ENCODE data around the gene TPGS1. TPM values are rescaled to one million over a fixed set of nuclear protein-coding genes. Genes with fewer than 3 reads are reported as not detected.

Gene TPGS1
- total RNA-seq, 6 experiments from 2014 or later = 20.2 to 24.7 (median 21.1) TPM

DNA sequence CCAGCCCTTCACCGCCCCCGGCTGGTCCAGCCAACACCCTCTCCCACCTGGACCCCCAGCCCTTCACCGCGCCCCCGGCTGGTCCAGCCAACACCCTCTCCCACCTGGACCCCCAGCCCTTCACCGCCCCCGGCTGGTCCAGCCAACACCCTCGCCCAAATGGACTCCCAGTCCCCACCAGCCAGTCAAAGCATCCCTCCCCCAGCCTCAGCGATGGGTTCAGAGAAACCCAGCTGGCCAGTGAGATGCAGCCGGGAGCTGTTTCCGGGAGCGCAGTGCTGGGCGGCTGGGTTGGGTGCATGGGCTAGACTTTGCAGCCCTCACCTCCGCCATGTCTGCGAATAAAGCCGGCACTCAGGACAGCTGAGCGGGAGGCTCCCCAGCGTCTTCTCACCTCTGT lies 17.7 kb downstream of the TPGS1 start:
- Mint-ChIP-seq H3K36me3 (ENCODE audit: low read depth) (peaks cover 9% of the 10 kb centered on the region), H3K4me1 (ENCODE audit: low read depth) (no peaks in the 10 kb centered on the region), H3K27me3 (ENCODE audit: insufficient read depth) (peaks cover 1% of the 10 kb centered on the region; the same call in 1 of the 2 replicates), H3K27ac (no peak overlapping the region), H3K4me3 (no peak overlapping the region), H3K9me3 (no peaks in the 10 kb centered on the region; the same call in 1 of the 2 replicates)
- no peak for DNase-seq
- TF ChIP-seq, protein P1, sequence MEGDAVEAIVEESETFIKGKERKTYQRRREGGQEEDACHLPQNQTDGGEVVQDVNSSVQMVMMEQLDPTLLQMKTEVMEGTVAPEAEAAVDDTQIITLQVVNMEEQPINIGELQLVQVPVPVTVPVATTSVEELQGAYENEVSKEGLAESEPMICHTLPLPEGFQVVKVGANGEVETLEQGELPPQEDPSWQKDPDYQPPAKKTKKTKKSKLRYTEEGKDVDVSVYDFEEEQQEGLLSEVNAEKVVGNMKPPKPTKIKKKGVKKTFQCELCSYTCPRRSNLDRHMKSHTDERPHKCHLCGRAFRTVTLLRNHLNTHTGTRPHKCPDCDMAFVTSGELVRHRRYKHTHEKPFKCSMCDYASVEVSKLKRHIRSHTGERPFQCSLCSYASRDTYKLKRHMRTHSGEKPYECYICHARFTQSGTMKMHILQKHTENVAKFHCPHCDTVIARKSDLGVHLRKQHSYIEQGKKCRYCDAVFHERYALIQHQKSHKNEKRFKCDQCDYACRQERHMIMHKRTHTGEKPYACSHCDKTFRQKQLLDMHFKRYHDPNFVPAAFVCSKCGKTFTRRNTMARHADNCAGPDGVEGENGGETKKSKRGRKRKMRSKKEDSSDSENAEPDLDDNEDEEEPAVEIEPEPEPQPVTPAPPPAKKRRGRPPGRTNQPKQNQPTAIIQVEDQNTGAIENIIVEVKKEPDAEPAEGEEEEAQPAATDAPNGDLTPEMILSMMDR (IDR thresholded peaks at IDR 0.05) = no peak

DNA sequence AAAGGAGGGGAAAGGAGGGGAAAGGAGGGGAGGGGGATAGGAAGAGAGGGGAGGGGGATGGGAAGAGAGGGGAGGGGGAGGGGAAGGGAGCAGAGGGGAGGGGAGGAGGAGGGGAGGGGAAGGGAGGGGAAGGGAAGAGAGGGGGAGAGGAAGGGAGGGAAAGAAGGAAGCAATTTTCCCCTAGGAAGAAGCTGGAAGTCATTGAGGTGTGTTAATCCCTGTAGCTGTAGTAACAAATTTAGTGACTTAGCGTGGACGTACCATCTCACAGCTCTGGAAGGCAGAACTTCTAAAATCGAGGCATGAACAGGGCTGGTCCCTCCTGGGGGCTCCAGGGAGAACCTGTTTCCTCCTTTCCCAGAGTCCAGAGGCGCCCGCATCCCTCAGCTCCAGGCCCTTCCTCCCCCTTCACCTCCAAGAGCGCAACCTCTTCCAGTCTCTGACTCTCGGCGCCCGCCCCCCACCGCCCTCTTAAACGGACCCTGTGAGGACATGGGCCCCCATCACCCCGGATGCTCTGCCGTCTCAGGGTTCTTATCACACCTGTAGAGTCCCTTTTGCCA lies 18.6 kb downstream of the TPGS1 start:
- H3K4me3 Mint-ChIP-seq = no peak overlapping the region
- no peaks in the 10 kb centered on the region; the same call in 1 of the 2 replicates for H3K9me3 Mint-ChIP-seq
- peaks cover 6% of the 10 kb centered on the region for H3K36me3 Mint-ChIP-seq (ENCODE audit: low read depth)
- TF ChIP-seq, protein P1 (IDR thresholded peaks at IDR 0.05) = no peak
- peaks cover 1% of the 10 kb centered on the region; the same call in 1 of the 2 replicates for H3K27me3 Mint-ChIP-seq (ENCODE audit: insufficient read depth)
- H3K4me1 Mint-ChIP-seq (ENCODE audit: low read depth) = no peaks in the 10 kb centered on the region
- no peak for DNase-seq
- H3K27ac Mint-ChIP-seq = no peak overlapping the region

DNA sequence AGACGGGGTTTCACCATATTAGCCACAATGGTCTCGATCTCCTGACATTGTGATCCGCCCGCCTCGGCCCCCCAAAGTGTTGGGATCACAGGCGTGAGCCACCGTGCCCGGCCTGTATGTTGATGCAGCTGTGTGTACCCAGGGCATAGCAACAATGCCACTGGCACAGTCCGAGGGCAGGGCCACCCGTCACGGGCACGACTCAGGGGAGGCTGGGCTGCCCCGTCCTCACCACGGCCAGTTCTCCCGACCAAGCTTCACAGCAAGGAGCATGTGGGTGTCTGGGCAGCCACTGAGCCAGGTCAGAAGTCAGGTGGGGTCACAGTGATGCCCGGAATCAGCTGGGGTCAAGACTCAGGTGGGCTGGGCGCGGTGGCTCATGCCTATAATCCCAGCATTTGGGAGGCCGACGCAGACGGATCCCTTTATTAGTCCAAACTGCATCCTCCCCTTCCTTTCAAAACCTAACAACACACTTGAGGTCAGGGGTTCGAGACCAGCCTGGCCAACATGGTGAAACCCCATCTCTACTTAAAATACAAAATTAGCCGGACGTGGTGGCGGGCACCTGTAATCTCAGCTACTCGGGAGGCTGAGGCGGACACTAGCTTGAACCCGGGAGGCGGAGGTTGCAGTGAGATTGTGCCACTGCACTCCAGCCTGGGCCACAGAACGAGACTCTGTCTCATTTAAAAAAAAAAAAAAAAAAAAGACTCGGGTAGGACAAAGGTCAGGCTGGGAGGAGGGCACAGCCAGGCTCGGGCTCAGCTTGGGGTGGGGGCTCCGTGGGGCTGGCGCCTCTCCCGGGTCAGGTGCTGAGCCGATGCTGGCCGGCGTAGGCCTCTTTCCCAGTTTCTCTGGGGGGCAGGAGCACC lies 23.1 kb downstream of the TPGS1 start:
- peaks cover 15% of the 10 kb centered on the region for H3K4me1 Mint-ChIP-seq (ENCODE audit: low read depth)
- peak overlapping the region; percentile 54; the same call in 1 of the 2 replicates for H3K27ac Mint-ChIP-seq
- TF ChIP-seq, protein P1 (IDR thresholded peaks at IDR 0.05) = no peak
- no peaks in the 10 kb centered on the region for H3K9me3 Mint-ChIP-seq
- no peaks in the 10 kb centered on the region for H3K36me3 Mint-ChIP-seq (ENCODE audit: low read depth)
- no peak for DNase-seq
- peaks cover 1% of the 10 kb centered on the region; the same call in 1 of the 2 replicates for H3K27me3 Mint-ChIP-seq (ENCODE audit: insufficient read depth)
- peak overlapping the region; percentile 82 for H3K4me3 Mint-ChIP-seq

DNA sequence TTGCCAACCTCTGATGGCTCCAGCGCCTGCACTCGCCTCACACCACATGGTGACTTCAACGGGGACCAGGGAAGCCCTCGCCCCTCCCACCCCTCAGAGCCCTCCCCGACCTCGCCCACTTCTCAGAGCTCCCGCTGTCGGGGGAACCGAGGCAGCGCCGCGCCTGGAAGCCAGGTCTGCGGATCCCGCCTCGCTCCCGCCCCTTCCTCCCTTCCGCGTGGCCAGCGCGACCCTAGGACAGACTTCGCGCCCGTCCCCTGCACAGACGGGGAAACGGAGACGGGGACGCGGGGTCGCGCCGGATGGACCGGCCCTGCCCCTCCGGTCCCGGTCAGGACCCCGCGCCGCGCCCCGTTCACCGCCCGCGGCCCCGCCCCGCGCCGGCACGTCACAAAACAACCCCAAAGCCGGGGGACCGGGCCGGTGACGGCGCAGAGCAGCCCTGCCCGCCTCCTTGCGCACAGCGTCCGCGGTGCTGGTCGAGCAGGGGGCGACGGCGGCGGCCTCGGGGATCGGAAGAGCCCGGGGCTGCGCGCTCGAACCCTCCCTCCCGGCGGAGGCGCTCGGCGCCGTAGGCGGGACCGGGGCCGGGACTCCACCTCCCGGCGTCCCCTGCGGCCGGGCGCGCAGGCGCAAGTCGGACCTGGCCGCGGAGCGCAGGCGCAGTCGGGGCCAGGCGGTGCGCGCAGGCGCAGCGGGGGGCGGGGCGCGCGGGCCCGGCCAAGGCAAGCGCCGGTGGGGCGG lies 23.9 kb downstream of the TPGS1 start:
- peak; percentile 54 for DNase-seq
- peaks cover 1% of the 10 kb centered on the region; the same call in 1 of the 2 replicates for H3K27me3 Mint-ChIP-seq (ENCODE audit: insufficient read depth)
- peak overlapping the region; percentile 82 for H3K4me3 Mint-ChIP-seq
- no peaks in the 10 kb centered on the region for H3K36me3 Mint-ChIP-seq (ENCODE audit: low read depth)
- H3K27ac Mint-ChIP-seq = peak overlapping the region; percentile 54
- H3K9me3 Mint-ChIP-seq = no peaks in the 10 kb centered on the region
- TF ChIP-seq, protein P1 (IDR thresholded peaks at IDR 0.05) = peak; percentile 20; the same call in 1 of the 2 replicates
- H3K4me1 Mint-ChIP-seq (ENCODE audit: low read depth) = peaks cover 15% of the 10 kb centered on the region

DNA sequence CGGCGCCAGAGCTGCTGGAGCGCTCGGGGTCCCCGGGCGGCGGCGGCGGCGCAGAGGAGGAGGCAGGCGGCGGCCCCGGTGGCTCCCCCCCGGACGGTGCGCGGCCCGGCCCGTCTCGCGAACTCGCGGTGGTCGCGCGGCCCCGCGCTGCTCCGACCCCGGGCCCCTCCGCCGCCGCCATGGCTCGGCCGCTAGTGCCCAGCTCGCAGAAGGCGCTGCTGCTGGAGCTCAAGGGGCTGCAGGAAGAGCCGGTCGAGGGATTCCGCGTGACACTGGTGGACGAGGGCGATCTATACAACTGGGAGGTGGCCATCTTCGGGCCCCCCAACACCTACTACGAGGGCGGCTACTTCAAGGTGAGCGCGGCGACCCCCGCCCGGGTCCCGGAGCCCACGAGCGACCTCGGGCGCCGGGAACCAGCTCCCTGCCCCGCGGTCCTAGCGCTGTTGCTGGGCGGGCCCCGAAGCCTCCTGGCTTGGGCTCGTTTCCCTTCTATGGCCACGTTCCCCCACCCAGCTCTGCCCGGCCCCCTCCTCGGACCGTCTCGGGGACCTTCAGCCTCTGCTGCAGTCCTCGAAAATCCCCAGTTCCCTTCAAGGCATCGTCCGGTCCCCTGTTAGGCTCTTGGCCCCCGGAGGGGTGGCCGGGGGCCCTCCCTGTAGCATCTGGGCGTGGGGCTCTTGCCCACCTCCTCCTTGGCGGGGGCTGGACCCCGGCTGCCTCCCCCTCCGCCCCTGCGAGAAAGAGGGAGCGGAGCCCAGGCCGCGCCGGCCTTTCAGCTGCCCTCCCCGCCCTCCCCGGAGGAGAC lies 24.7 kb downstream of the TPGS1 start, which contains the start of gene CDC34:
Gene CDC34 (plus strand): TSS at position 8 of the 808 bp plus-strand sequence. CDS start 172 bp downstream, at position 180.
- Mint-ChIP-seq H3K9me3 (no peaks in the 10 kb centered on the region), H3K27me3 (ENCODE audit: insufficient read depth) (no peaks in the 10 kb centered on the region; the same call in 1 of the 2 replicates), H3K36me3 (ENCODE audit: low read depth) (no peaks in the 10 kb centered on the region), H3K4me1 (ENCODE audit: low read depth) (peaks cover 15% of the 10 kb centered on the region), H3K4me3 (peak within 1 kb of the TSS; percentile 90), H3K27ac (peak within 1 kb of the TSS; percentile 88)
- TF ChIP-seq, protein P1 (IDR thresholded peaks at IDR 0.05) = no peak
- DNase-seq = no peak

Data from HFFc6 (cell line).